GM20431 (cell line): ENCODE measurements around the gene CXorf65.

Source experiments
- in situ Hi-C: fragments of 300-500 bp; cut with MseI, MboI; formaldehyde crosslinking; loops from one replicate; pipeline ENCODE4 v1.15.0; 2020; ENCODE audit warnings: low sequenced_read_pairs; ENCODE audit not compliant: unreplicated experiment

The CXorf65 gene

GRCh38 chrX:71068044-71068918, 38.3 kb downstream of the CXorf65 start, which contains the start of gene SNX12:
SNX12 (minus strand) TSS chrX:71068334; CDS start chrX:71068306, 28 bp downstream.
- in situ Hi-C loops: no loop called here

GRCh38 chrX:71067712-71068043, 38.9 kb downstream of the CXorf65 start:
- in situ Hi-C loops: no loop called here

GRCh38 chrX:71067089-71067488, 39.5 kb downstream of the CXorf65 start:
- in situ Hi-C loops: no loop called here

- in situ Hi-C loops: no loop called here
These were observed 46.4 kb downstream of the CXorf65 start for GRCh38 chrX:71060127-71060526.

GRCh38 chrX:71057848-71058530, 48.6 kb downstream of the CXorf65 start:
- in situ Hi-C loops: no loop called here

- in situ Hi-C loops: no loop called here
These were observed 49.7 kb downstream of the CXorf65 start for GRCh38 chrX:71056867-71057266.
